HepG2 (cell line): Measurements from ENCODE around the gene RFTN1. TPM values are rescaled to one million over a fixed set of nuclear protein-coding genes. Genes with fewer than 3 reads are reported as not detected.

Experiments
- ATAC-seq: fragments of 200-7000 bp; cut with Tn5 transposase; 3 replicates; pipeline ENCODE4 v1.9.1; 2020; ENCODE audit warnings: mild to moderate bottlenecking, moderate library complexity
- BruUV-seq: library from RNA; stranded (reverse); fragments of 400-500 nt; replicated peaks from 2 replicates; lab custom pipeline; 2021; lab: Mats Ljungman, UMichigan
- CTCF ChIA-PET: fragments of 300-600 bp; formaldehyde crosslinking; extraction: SDS; loops from one replicate; lab custom pipeline; 2021; ENCODE audit warnings: low total read pairs, inconsistent platforms, low intra/inter-chr PET ratio; lab: Yijun Ruan, JAX
- POLR2A ChIA-PET: fragments of 350-600 bp; sonication (Branson Sonifier 250); formaldehyde crosslinking; loops from one replicate; lab custom pipeline; 2020; ENCODE audit warnings: antibody characterized with exemption, inconsistent platforms; lab: Yijun Ruan, JAX
- DNase-seq: peaks from one replicate; pipeline ENCODE4 v3.0.0-alpha.2; 2015; ENCODE audit warnings: low spot score
- FAIRE-seq: peaks from 3 replicates; lab custom pipeline; 2011; peaks lifted over from hg19 to GRCh38; lab: Jason Lieb, UNC
- H2AFZ ChIP-seq: one replicate; pipeline ENCODE4 v1.6.1; 2011; ENCODE audit warnings: low read length, inconsistent platforms
- H3K27ac ChIP-seq: fragments of 300-600 bp; 3 replicates; pipeline ENCODE4 v1.8.0; 2011; ENCODE audit warnings: mixed run types, mild to moderate bottlenecking, mixed read lengths, low read length, inconsistent platforms; ENCODE audit not compliant: insufficient read depth; ENCODE audit errors: extremely low read length
- H3K27me3 ChIP-seq, 2 experiments: fragments of 200-600 bp in 1 of 2; 2 replicates in 1 of 2; 3 replicates in 1 of 2; pipeline versions ENCODE4 v1.6.0 to v1.8.0; 2011; ENCODE audit warnings: low read length in 2 of 2, mild to moderate bottlenecking in 2 of 2, moderate library complexity in 2 of 2, inconsistent platforms in 1 of 2; ENCODE audit not compliant: insufficient read depth in 2 of 2, control insufficient read depth in 1 of 2
- H3K36me3 ChIP-seq, 2 experiments: fragments of 200-600 bp in 1 of 2; replicated peaks in 1 of 2; 2 replicates in 1 of 2; 3 replicates in 1 of 2; pipeline versions ENCODE4 v1.5.1 to v1.8.0; 2011; ENCODE audit warnings: low read length in 2 of 2, inconsistent platforms in 1 of 2; ENCODE audit not compliant: insufficient read depth in 2 of 2, control insufficient read depth in 1 of 2
- H3K4me1 ChIP-seq: 2 replicates; pipeline ENCODE4 v1.5.1; 2012; ENCODE audit warnings: low read length, inconsistent platforms; ENCODE audit not compliant: insufficient read depth
- H3K4me2 ChIP-seq: 2 replicates; pipeline ENCODE4 v1.6.0; 2011; ENCODE audit warnings: low read depth, low read length, inconsistent platforms
- H3K4me3 ChIP-seq, 3 experiments: fragments of 200-600 bp in 1 of 3; sonication (generic), shearing (Covaris generic) in 1 of 3; replicated peaks in 1 of 3; 2 replicates each; pipeline ENCODE4 v1.5.1; 2011 to 2016; ENCODE audit warnings: low read length in 3 of 3, inconsistent platforms in 2 of 3, low read depth in 2 of 3, mild to moderate bottlenecking in 2 of 3, control low read depth in 1 of 3, mixed read lengths in 1 of 3; ENCODE audit not compliant: insufficient read depth in 1 of 3
- H3K79me2 ChIP-seq: one replicate; pipeline ENCODE4 v1.6.1; 2011; ENCODE audit warnings: low read length, inconsistent platforms; ENCODE audit not compliant: insufficient read depth
- H3K9ac ChIP-seq: 2 replicates; pipeline ENCODE4 v1.6.0; 2011; ENCODE audit warnings: mild to moderate bottlenecking, low read depth, low read length, inconsistent platforms; ENCODE audit not compliant: insufficient read depth
- H3K9me3 ChIP-seq: 2 replicates; pipeline ENCODE4 v1.5.1; 2012; ENCODE audit warnings: mild to moderate bottlenecking, low read length
- H4K20me1 ChIP-seq: 2 replicates; pipeline ENCODE4 v1.6.0; 2011; ENCODE audit warnings: inconsistent platforms, mild to moderate bottlenecking, low read length, moderate library complexity; ENCODE audit not compliant: insufficient read depth
- CEBPG ChIP-seq: IDR thresholded peaks from 2 replicates; pipeline ENCODE4 v1.6.1; 2016
- CENPBD1 ChIP-seq: sonication (generic); formaldehyde crosslinking; IDR thresholded peaks from 2 replicates; pipeline ENCODE4 v1.8.0; 2022; ENCODE audit warnings: missing genetic modification reagents, low read depth, mild to moderate bottlenecking, borderline replicate concordance
- CENPT ChIP-seq: sonication (generic); formaldehyde crosslinking; IDR thresholded peaks from 2 replicates; pipeline ENCODE4 v1.8.0; 2022; ENCODE audit warnings: low read depth, mild to moderate bottlenecking, moderate library complexity, missing genetic modification reagents
- ETV6 ChIP-seq: sonication (generic); formaldehyde crosslinking; conservative IDR thresholded peaks from 2 replicates; pipeline ENCODE4 v1.4.0; 2020; ENCODE audit warnings: missing genetic modification reagents
- FOXM1 ChIP-seq: sonication (generic); formaldehyde crosslinking; IDR thresholded peaks from 2 replicates; pipeline ENCODE4 v1.5.0; 2020; ENCODE audit warnings: missing genetic modification reagents
- GZF1 ChIP-seq: sonication (generic); formaldehyde crosslinking; IDR thresholded peaks from 2 replicates; pipeline ENCODE4 v1.5.1; 2020; ENCODE audit warnings: mild to moderate bottlenecking, missing genetic modification reagents
- HDAC1 ChIP-seq: sonication (generic); formaldehyde crosslinking; IDR thresholded peaks from 2 replicates; pipeline ENCODE4 v1.5.1; 2020; ENCODE audit warnings: mild to moderate bottlenecking, missing genetic modification reagents
- HDAC2 ChIP-seq: sonication (generic); formaldehyde crosslinking; IDR thresholded peaks from 2 replicates; pipeline ENCODE4 v1.4.0; 2020; ENCODE audit warnings: missing genetic modification reagents
- MLXIP ChIP-seq: sonication (generic); formaldehyde crosslinking; IDR thresholded peaks from 2 replicates; pipeline ENCODE4 v1.9.0; 2021; ENCODE audit warnings: missing genetic modification reagents, borderline replicate concordance
- NR3C1 ChIP-seq: sonication (generic); formaldehyde crosslinking; IDR thresholded peaks from 2 replicates; pipeline ENCODE4 v1.4.0; 2020; ENCODE audit warnings: missing genetic modification reagents
- SAFB2 ChIP-seq: sonication (generic); formaldehyde crosslinking; IDR thresholded peaks from 2 replicates; pipeline ENCODE4 v1.5.1; 2020; ENCODE audit warnings: missing genetic modification reagents, low read depth, mild to moderate bottlenecking, borderline replicate concordance
- TERF1 ChIP-seq: sonication (generic); formaldehyde crosslinking; IDR thresholded peaks from 2 replicates; pipeline ENCODE4 v1.8.0; 2022; ENCODE audit warnings: mild to moderate bottlenecking, missing genetic modification reagents, moderate library complexity
- ZNF382 ChIP-seq: sonication (generic); formaldehyde crosslinking; IDR thresholded peaks from 2 replicates; pipeline ENCODE4 v1.5.0; 2020; ENCODE audit warnings: missing genetic modification reagents, mild to moderate bottlenecking, borderline replicate concordance
- ZNF431 ChIP-seq: sonication (generic); formaldehyde crosslinking; IDR thresholded peaks from 2 replicates; pipeline ENCODE4 v1.9.0; 2022; ENCODE audit warnings: missing genetic modification reagents, low read depth, mild to moderate bottlenecking, borderline replicate concordance
- ZNF550 ChIP-seq: sonication (generic); formaldehyde crosslinking; IDR thresholded peaks from 2 replicates; pipeline ENCODE4 v1.4.0; 2020; ENCODE audit warnings: mild to moderate bottlenecking, missing genetic modification reagents, borderline replicate concordance
- ZNF558 ChIP-seq: sonication (generic); formaldehyde crosslinking; IDR thresholded peaks from 2 replicates; pipeline ENCODE4 v1.9.0; 2022; ENCODE audit warnings: mild to moderate bottlenecking, missing genetic modification reagents, borderline replicate concordance
- ZNF740 ChIP-seq: sonication (generic); formaldehyde crosslinking; IDR thresholded peaks from 2 replicates; pipeline ENCODE4 v1.4.0; 2020; ENCODE audit warnings: missing genetic modification reagents
- ZNF775 ChIP-seq: sonication (generic); formaldehyde crosslinking; IDR thresholded peaks from 2 replicates; pipeline ENCODE4 v1.4.0; 2020; ENCODE audit warnings: missing genetic modification reagents, mild to moderate bottlenecking, moderate library complexity, borderline replicate concordance
- WGBS: methylation state at CpG from one replicate; pipeline ENCODE4 v1.1.6; 2017; ENCODE audit warnings: low lambda C conversion rate; 5-methylcytosine and 5-hydroxymethylcytosine counted together
- in situ Hi-C: cut with HindIII; loops from 2 replicates; pipeline ENCODE4 v1.10.0; 2017; ENCODE audit warnings: low pct_unique_long_range_greater_than_20kb; ENCODE audit not compliant: extremely low pct_ligation_motif_present
- intact Hi-C: fragments of 100-400 bp; cut with micrococcal nuclease; formaldehyde crosslinking; loops from one replicate; pipeline ENCODE4 v1.10.0; 2022; ENCODE audit not compliant: unreplicated experiment
- polyA plus RNA-seq, 8 experiments: library from polyadenylated mRNA; depleted of rRNA in 3 of 8; stranded (reverse) in 7 of 8; unstranded in 1 of 8; fragments of >200 nt; fragmentation: Illumina TruSeq in 4 of 8; extraction: Trizol in 4 of 8; gene quantifications; 2 replicates each; pipeline versions ENCODE4 v1.2.1 to v1.2.3, GENCODE V29; 2011 to 2016; ENCODE audit warnings: low read depth in 4 of 8, missing spikeins in 1 of 8, mixed read lengths in 1 of 8; ENCODE audit not compliant: insufficient read depth in 1 of 8
- total RNA-seq, 5 experiments: library from RNA; depleted of rRNA; stranded (reverse); fragments of >200 nt; fragmentation: Illumina TruSeq; extraction: Trizol; gene quantifications; 2 replicates each; pipeline ENCODE4 v1.2.3, GENCODE V29; 2016; ENCODE audit warnings: low read depth in 1 of 5

The RFTN1 gene
- total and polyA plus RNA-seq, 2 of the 13 experiments (the other 11 are each of a cell fraction or from before 2014, with no cell fraction given): not detected

GRCh38 chr3:16286751-16287543 lies 226.6 kb downstream of the RFTN1 start:
- in situ Hi-C loops (no loop called here), intact Hi-C loops (no loop called here)
- TF ChIP-seq ZNF550 (CRISPR knock-in tag) (no peak), TERF1 (CRISPR knock-in tag) (no peak), MLXIP (CRISPR knock-in tag) (no peak), HDAC1 (CRISPR knock-in tag) (no peak), ZNF382 (no peak), ETV6 (CRISPR knock-in tag) (no peak), SAFB2 (CRISPR knock-in tag) (no peak), GZF1 (CRISPR knock-in tag) (no peak), CENPBD1 (CRISPR knock-in tag) (no peak), FOXM1 (no peak), NR3C1 (CRISPR knock-in tag) (no peak), ZNF740 (CRISPR knock-in tag) (no peak), ZNF558 (CRISPR knock-in tag) (no peak), ZNF431 (CRISPR knock-in tag) (no peak), HDAC2 (no peak), CENPT (CRISPR knock-in tag) (no peak), ZNF775 (CRISPR knock-in tag) (no peak), CEBPG (CRISPR knock-in tag) (no peak)

More at GRCh38 chr3:16286751-16287543, 226.6 kb downstream of the RFTN1 start:
- no peaks in the 10 kb centered on the region for H3K4me1 ChIP-seq
- ATAC-seq: no peak
- 88% methylated on average over 6 of the region's 6 CpGs for WGBS
- no peak overlapping the region for H3K27ac ChIP-seq
- no peak overlapping the region for H2AFZ ChIP-seq
- DNase-seq: no peak
- ChIA-PET CTCF (no interaction called here), POLR2A (no interaction called here)
- no peak overlapping the region for H3K9ac ChIP-seq
- H3K36me3 ChIP-seq: peaks cover 3 to 38% of the 10 kb centered on the region in 2 experiments; a peak in 4 of 5 replicates
- no peak overlapping the region for H3K4me2 ChIP-seq
- H3K9me3 ChIP-seq: no peaks in the 10 kb centered on the region
- FAIRE-seq: no peak
- BruUV-seq: no TSS peak
- no peaks in the 10 kb centered on the region for H3K27me3 ChIP-seq
- H3K4me3 ChIP-seq: no peak overlapping the region
- H3K79me2 ChIP-seq: no peaks in the 10 kb centered on the region
- no peaks in the 10 kb centered on the region; the same call in 1 of the 2 replicates for H4K20me1 ChIP-seq
